Measurements from ENCODE around the gene NR1H2. TPM values are rescaled to one million over a fixed set of nuclear protein-coding genes. Genes with fewer than 3 reads are reported as not detected.

NR1H2 gene
- total RNA-seq, 2 experiments from 2014 or later = 56.4 to 64.1 TPM

GRCh38 chr19:50413531-50413930 is 37.3 kb downstream of the NR1H2 start:
- DNase-seq (no peak), ATAC-seq (no peak)
- Mint-ChIP-seq H3K4me3 (no peak overlapping the region), H3K36me3 (ENCODE audit: low read depth) (peaks cover 25% of the 10 kb centered on the region), H3K9me3 (ENCODE audit: insufficient read depth) (no peaks in the 10 kb centered on the region), H3K27ac (no peak overlapping the region), H3K27me3 (ENCODE audit: low read depth) (no peaks in the 10 kb centered on the region), H3K4me1 (ENCODE audit: low read depth) (no peaks in the 10 kb centered on the region)
- ChIA-PET POLR2A (no interaction called here), CTCF (no interaction called here)

GRCh38 chr19:50414864-50415660 is 38.8 kb downstream of the NR1H2 start:
- POLR2A ChIA-PET = interaction anchor here (1.2 kb wide), 1 partner anchor 46 kb away, joined by 3 read pairs; no protein-coding TSS in a partner anchor
- Mint-ChIP-seq H3K27ac (peak overlapping the region; percentile 25), H3K4me3 (no peak overlapping the region), H3K9me3 (ENCODE audit: insufficient read depth) (no peaks in the 10 kb centered on the region), H3K36me3 (ENCODE audit: low read depth) (peaks cover 21% of the 10 kb centered on the region), H3K27me3 (ENCODE audit: low read depth) (peaks cover 8% of the 10 kb centered on the region), H3K4me1 (ENCODE audit: low read depth) (peaks cover 12% of the 10 kb centered on the region)
- DNase-seq (peak; percentile 72), ATAC-seq (peak; percentile 78)
- CTCF ChIA-PET = interaction anchor here (1.3 to 1.4 kb wide), 2 partner anchors 45 to 58 kb away, joined by 6 to 16 read pairs; no protein-coding TSS in a partner anchor

GRCh38 chr19:50415661-50416033 is 39.4 kb downstream of the NR1H2 start:
- no peak for DNase-seq
- Mint-ChIP-seq H3K4me3 (no peak overlapping the region), H3K27me3 (ENCODE audit: low read depth) (peaks cover 12% of the 10 kb centered on the region), H3K36me3 (ENCODE audit: low read depth) (peaks cover 19% of the 10 kb centered on the region), H3K4me1 (ENCODE audit: low read depth) (peaks cover 15% of the 10 kb centered on the region), H3K9me3 (ENCODE audit: insufficient read depth) (no peaks in the 10 kb centered on the region), H3K27ac (no peak overlapping the region)
- ChIA-PET POLR2A (interaction anchor here (1.2 kb wide), 1 partner anchor 47 kb away, joined by 3 read pairs; no protein-coding TSS in a partner anchor), CTCF (interaction anchor here (1.3 to 1.4 kb wide), 2 partner anchors 45 to 58 kb away, joined by 6 to 16 read pairs; no protein-coding TSS in a partner anchor)
- no peak for ATAC-seq

- no peaks in the 10 kb centered on the region for H3K9me3 Mint-ChIP-seq (ENCODE audit: insufficient read depth)
- no peak overlapping the region for H3K4me3 Mint-ChIP-seq
- H3K27me3 Mint-ChIP-seq (ENCODE audit: low read depth) = peaks cover 12% of the 10 kb centered on the region
- CTCF ChIA-PET = interaction anchor here (1.3 to 1.4 kb wide), 2 partner anchors 44 to 59 kb away, joined by 6 to 16 read pairs; no protein-coding TSS in a partner anchor
- H3K27ac Mint-ChIP-seq = no peak overlapping the region
- peaks cover 17% of the 10 kb centered on the region for H3K36me3 Mint-ChIP-seq (ENCODE audit: low read depth)
- ATAC-seq (no peak), DNase-seq (no peak)
- H3K4me1 Mint-ChIP-seq (ENCODE audit: low read depth) = peaks cover 15% of the 10 kb centered on the region
- POLR2A ChIA-PET = no interaction called here
Observed at GRCh38 chr19:50416034-50416977, 40.0 kb downstream of the NR1H2 start.

- Mint-ChIP-seq H3K27me3 (ENCODE audit: low read depth) (peaks cover 12% of the 10 kb centered on the region), H3K27ac (no peak overlapping the region), H3K36me3 (ENCODE audit: low read depth) (peaks cover 14% of the 10 kb centered on the region), H3K4me3 (no peak overlapping the region), H3K9me3 (ENCODE audit: insufficient read depth) (no peaks in the 10 kb centered on the region), H3K4me1 (ENCODE audit: low read depth) (peaks cover 15% of the 10 kb centered on the region)
- ATAC-seq (no peak), DNase-seq (no peak)
- ChIA-PET POLR2A (no interaction called here), CTCF (no interaction called here)
Observed at GRCh38 chr19:50417111-50418081, 41.1 kb downstream of the NR1H2 start.

- Mint-ChIP-seq H3K4me3 (no peak within 1 kb of the TSS), H3K27me3 (ENCODE audit: low read depth) (peaks cover 12% of the 10 kb centered on the region), H3K36me3 (ENCODE audit: low read depth) (peaks cover 5% of the 10 kb centered on the region), H3K9me3 (ENCODE audit: insufficient read depth) (no peaks in the 10 kb centered on the region), H3K27ac (peak within 1 kb of the TSS; percentile 53), H3K4me1 (ENCODE audit: low read depth) (peaks cover 15% of the 10 kb centered on the region)
- CTCF ChIA-PET = no interaction called here
- POLR2A ChIA-PET = no interaction called here
- no peak for DNase-seq
- ATAC-seq = no peak
Observed at GRCh38 chr19:50418176-50419021, 42.1 kb downstream of the NR1H2 start, which contains the start of gene SPIB. Gene SPIB (plus strand): TSS chr19:50418938. CDS start chr19:50418963, 25 bp downstream.

GRCh38 chr19:50419022-50419579 is 42.8 kb downstream of the NR1H2 start:
- no peak overlapping the region for H3K4me3 Mint-ChIP-seq
- H3K9me3 Mint-ChIP-seq (ENCODE audit: insufficient read depth) = no peaks in the 10 kb centered on the region
- ChIA-PET POLR2A (no interaction called here), CTCF (no interaction called here)
- H3K27ac Mint-ChIP-seq = peak overlapping the region; percentile 53
- H3K27me3 Mint-ChIP-seq (ENCODE audit: low read depth) = peaks cover 12% of the 10 kb centered on the region
- H3K4me1 Mint-ChIP-seq (ENCODE audit: low read depth) = peaks cover 15% of the 10 kb centered on the region
- DNase-seq = no peak
- peaks cover 5% of the 10 kb centered on the region for H3K36me3 Mint-ChIP-seq (ENCODE audit: low read depth)
- no peak for ATAC-seq

GRCh38 chr19:50419580-50420035 is 43.4 kb downstream of the NR1H2 start:
- no peak for DNase-seq
- peaks cover 5% of the 10 kb centered on the region for H3K36me3 Mint-ChIP-seq (ENCODE audit: low read depth)
- peak overlapping the region; percentile 53 for H3K27ac Mint-ChIP-seq
- H3K9me3 Mint-ChIP-seq (ENCODE audit: insufficient read depth) = no peaks in the 10 kb centered on the region
- ATAC-seq = no peak
- POLR2A ChIA-PET = no interaction called here
- CTCF ChIA-PET = interaction anchor here (1.0 kb wide), 1 partner anchor 10 kb away, joined by 3 read pairs; no protein-coding TSS in a partner anchor
- no peak overlapping the region for H3K4me3 Mint-ChIP-seq
- H3K27me3 Mint-ChIP-seq (ENCODE audit: low read depth) = peaks cover 12% of the 10 kb centered on the region
- H3K4me1 Mint-ChIP-seq (ENCODE audit: low read depth) = peaks cover 15% of the 10 kb centered on the region

- H3K4me3 Mint-ChIP-seq = no peak overlapping the region
- DNase-seq (no peak), ATAC-seq (no peak)
- no peak overlapping the region for H3K27ac Mint-ChIP-seq
- peaks cover 12% of the 10 kb centered on the region for H3K27me3 Mint-ChIP-seq (ENCODE audit: low read depth)
- POLR2A ChIA-PET = no interaction called here
- H3K4me1 Mint-ChIP-seq (ENCODE audit: low read depth) = peaks cover 15% of the 10 kb centered on the region
- CTCF ChIA-PET = interaction anchor here (1.0 kb wide), 1 partner anchor 9 kb away, joined by 3 read pairs; no protein-coding TSS in a partner anchor
- H3K9me3 Mint-ChIP-seq (ENCODE audit: insufficient read depth) = no peaks in the 10 kb centered on the region
- peaks cover 5% of the 10 kb centered on the region for H3K36me3 Mint-ChIP-seq (ENCODE audit: low read depth)
Observed at GRCh38 chr19:50420127-50420526, 43.9 kb downstream of the NR1H2 start.

- no peaks in the 10 kb centered on the region for H3K9me3 Mint-ChIP-seq (ENCODE audit: insufficient read depth)
- DNase-seq = no peak
- CTCF ChIA-PET = no interaction called here
- peaks cover 12% of the 10 kb centered on the region for H3K27me3 Mint-ChIP-seq (ENCODE audit: low read depth)
- POLR2A ChIA-PET = no interaction called here
- H3K4me1 Mint-ChIP-seq (ENCODE audit: low read depth) = peaks cover 15% of the 10 kb centered on the region
- peaks cover 5% of the 10 kb centered on the region for H3K36me3 Mint-ChIP-seq (ENCODE audit: low read depth)
- ATAC-seq = no peak
- H3K4me3 Mint-ChIP-seq = no peak overlapping the region
- no peak overlapping the region for H3K27ac Mint-ChIP-seq
Observed at GRCh38 chr19:50420808-50421207, 44.6 kb downstream of the NR1H2 start.
